HUDEP-2 (cell line): Measurements from ENCODE around the gene CYLD.
A peak's percentile ranks its signal among the peaks of the same experiment; 100 is the strongest.

ENCODE experiments used
- DNase-seq, 76 experiments: peaks; one replicate each; lab custom pipeline; 2025; ENCODE audit not compliant: unreplicated experiment in 76 of 76; lab: John Stamatoyannopoulos, UW

The CYLD gene

DNA sequence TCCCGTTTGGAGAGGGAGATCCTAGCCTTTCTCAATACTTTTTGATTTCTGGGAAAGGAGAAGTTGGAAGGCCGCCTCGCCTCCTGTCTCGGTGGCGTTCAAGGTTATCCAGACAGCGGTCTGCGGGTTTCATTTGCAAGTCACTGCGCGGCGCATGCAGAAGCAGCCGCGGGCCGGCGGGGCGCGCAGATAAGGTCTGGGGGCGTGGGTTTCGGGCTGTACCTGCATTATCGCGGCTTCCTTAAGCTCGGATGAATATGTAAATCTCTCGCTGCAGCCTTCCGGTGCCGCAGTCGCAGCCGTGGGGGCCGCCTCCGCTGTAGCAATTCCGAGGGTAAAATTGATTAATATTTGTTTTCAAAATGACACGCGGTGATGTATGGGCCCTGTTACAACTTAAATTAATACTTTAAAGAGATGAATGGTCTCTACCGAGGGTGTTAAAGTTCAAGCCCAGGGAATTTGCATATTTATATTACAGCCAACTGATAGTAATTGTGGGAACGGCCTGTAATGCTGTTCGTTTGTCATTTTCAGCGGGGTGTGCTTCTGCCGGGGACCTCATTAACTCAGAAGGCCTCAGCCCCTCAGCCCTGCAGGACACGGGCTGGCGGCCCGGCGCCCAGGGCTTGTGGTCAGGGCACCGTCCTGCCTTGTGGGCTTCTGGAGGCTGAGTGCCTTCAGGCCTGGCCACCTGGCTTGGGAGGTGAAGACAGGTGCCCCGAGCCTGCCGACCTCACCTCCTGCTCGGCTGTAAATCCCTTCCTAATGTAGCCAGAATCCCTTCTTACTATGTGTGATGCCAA, 99.4 kb downstream of the CYLD start:
- DNase-seq: peak in 63 of 76 experiments; percentile 6 to 76 (median 48)

DNA sequence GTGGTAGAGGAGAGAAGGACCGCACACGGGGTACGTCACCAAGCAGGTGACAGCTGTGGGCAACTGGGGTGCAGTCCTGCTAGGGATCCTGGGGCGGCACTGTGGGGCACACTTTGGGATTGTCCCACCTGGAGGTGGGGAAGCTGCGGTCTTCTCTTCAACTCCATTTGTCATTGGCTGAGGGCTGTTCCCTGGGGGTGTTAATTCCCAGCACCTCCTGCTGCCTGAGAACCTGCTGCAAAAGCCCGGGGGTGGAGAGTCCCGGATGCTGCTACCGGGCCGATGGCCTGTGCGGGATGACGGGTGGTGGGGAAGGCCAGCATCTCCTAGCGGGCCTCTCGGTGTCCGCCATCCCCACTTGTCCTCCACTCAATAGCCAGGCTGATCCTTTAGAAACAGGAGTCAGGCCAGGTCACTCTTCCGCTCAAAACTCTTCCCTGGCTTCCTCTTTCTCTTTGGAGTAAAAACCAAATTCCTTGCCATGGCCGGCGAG, 100.2 kb downstream of the CYLD start:
- no peak for DNase-seq

DNA sequence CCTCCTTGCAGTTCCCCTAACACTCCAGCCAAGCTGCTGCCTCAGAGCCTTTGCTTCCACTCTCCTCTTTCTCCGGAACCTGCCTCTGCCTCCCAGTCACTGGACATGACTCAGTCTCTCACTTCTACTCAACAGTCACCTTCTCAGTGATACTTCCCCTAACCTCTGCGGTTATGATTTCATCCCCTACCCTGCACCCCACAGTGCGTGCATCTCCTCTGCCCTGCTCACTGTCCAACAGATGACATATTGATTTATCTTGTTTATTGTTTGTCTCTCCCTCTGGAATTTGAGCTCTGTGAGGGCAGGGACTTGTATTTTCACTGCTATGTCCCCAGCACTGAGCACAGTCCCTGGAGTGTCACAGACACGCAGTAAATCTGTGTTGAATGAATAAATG, 100.7 kb downstream of the CYLD start:
- DNase-seq: no peak

DNA sequence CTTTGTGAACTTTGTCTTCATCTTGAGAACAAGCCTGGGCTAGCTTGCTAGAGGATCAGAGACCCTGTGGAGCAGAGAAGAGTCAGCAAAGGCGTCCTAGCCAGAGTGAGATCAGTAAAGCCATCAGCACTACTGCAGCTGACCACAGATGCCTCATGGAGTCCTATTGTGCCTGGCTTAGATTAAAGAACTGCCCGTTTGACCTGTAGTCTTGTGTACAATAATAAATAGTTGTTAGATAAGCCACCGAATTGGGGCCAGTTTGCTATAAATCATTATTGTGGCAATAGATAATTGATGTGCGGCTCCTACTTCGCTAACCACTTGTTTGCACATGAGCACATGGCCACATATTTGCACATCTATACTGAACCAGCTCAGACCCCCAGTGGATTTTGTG, 103.0 kb downstream of the CYLD start:
- DNase-seq: no peak

DNA sequence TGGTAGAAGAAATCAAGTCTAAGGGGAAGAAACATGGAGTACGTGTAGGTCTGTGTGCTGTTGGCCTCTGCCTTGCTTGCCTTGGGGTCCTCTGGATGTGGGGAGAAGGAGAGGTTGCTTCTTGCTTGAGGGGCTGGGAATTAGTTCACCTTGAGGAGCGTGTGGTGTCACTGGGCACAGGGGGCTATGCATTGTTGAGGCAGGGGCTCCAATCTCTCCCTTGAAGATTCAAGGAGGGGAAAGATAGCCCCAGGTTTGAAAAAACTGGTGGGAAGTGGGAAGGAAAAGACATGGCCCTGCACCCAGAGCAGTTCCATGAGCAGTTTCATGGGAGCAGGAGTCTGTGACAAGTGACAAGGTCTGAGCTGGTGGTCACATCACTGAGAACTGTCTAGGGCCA, 103.4 kb downstream of the CYLD start:
- DNase-seq: no peak

DNA sequence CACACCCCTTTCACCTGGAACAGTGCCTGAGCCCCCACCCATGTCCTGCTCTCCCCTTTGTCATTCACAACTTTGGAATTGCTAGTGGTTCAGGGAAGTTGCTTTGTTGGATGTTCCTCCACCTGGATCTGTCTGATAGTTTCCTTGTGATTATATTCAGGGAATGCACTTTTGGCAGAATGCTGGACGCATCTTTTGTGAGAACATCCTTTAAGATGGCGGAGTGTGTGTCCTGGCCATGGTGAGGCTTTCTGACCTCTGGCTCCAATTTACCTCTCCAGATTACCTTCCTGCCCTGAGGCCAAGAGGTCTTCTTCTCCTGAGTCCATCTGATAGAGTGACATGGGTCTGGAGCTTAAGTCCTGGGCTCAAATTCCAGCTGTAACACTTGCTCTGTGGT, 104.6 kb downstream of the CYLD start:
- DNase-seq: no peak

DNA sequence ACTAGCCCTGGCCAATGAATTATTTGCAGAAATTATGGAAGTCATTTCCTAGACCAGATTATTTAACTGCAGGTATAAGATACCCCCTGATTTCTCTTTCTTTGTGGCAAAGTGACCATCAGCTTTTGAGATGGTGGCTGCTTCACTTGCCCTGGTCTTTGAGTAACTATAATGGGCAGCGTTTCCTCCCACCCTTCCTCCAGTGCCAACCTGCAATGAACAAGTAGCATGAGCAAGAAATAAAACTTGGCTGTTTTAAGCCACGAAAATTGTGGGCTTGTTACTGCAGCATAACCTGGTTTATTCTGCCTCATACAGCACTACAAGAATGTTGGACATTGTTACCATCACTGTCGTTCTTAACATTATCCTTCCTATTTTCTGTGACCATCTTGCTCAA, 105.3 kb downstream of the CYLD start:
- no peak for DNase-seq

DNA sequence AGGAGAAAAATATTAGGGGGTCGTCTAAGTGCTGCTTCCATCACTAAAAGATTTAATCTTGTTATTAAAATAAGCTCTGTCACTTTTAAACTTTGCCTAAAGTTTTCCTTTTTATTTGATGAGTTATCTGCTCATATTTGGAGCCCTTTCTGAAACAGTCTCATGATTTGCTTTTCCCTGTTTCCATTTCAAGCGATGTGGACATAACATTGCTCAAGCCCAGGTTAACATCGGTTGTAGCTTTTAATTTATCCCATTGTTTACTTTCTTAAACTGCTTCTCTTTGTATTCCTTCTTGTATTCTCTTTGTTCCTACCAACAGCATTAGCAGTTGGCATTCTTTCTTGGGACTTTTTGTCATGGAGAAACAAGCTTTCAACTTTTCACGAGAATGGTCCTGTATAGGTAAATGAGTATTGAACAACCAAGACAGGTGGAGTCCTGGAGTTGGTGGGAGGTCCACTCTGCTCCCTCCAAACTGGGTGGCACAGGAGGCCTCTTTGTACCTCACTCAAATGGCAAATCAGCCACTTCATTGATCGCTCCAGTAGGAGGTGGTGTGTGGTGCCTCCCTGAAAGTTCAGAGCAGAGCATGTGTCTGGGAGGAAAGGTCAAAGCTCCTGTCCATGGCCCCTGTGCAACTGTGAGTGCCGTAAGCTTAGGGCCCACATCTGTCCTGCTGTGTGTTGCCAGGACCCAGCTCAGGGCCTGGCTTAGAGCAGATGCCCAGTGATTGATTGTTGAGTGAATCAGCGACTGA, 107.0 kb downstream of the CYLD start:
- DNase-seq: no peak
